ENCODE measurements around the gene SCAF4.

DNA sequence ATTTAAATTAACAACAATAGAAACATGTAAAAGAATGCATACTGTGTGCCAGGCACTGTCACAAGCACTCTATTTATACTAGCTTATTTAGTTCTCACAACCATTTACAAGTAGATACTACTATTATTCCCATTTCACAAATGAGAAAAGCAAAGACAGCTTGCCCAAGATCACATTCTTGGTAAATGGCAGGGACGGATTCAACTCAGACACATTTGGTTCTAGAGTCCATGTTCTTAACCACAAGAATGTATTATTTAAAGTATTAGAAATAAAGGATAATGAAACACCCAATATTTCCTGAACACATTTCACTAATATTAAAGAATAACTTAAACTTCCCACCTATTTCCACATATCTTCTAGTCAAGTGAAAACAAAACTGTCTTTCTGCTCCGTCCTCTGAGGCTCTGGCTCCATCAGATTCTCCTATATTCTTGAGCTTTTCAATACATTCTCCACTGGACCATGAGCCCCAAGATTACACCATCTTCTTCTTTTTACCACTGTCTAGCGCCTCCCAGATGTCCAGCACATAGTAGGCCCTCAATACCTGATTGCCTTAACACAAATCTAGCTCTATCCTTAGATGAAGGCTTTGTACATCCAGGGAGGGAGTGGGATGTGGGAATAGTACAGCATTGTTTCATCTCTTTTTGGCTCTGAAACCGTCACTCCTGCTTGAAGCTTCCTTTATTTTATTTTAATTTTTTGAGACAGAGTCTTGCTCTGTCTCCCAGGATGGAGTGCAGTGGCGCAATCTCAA lies 43.1 kb downstream of the SCAF4 start:
- TF ChIP-seq POLR2A (IDR thresholded peaks at IDR 0.05), result no peak
- TF ChIP-seq, protein P1, sequence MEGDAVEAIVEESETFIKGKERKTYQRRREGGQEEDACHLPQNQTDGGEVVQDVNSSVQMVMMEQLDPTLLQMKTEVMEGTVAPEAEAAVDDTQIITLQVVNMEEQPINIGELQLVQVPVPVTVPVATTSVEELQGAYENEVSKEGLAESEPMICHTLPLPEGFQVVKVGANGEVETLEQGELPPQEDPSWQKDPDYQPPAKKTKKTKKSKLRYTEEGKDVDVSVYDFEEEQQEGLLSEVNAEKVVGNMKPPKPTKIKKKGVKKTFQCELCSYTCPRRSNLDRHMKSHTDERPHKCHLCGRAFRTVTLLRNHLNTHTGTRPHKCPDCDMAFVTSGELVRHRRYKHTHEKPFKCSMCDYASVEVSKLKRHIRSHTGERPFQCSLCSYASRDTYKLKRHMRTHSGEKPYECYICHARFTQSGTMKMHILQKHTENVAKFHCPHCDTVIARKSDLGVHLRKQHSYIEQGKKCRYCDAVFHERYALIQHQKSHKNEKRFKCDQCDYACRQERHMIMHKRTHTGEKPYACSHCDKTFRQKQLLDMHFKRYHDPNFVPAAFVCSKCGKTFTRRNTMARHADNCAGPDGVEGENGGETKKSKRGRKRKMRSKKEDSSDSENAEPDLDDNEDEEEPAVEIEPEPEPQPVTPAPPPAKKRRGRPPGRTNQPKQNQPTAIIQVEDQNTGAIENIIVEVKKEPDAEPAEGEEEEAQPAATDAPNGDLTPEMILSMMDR (IDR thresholded peaks at IDR 0.05 in 8 of 11, conservative IDR thresholded peaks at IDR 0.05 in 3 of 11), result no peak
